ENCODE data around the gene PPP2R5C.
A peak's percentile ranks its signal among the peaks of the same experiment; 100 is the strongest.
"Not testable (repeated sequence)": the region's sequence is repeated elsewhere in the genome, so short reads cannot be mapped to it uniquely, and the experiment has no call there.

The PPP2R5C gene

GRCh38 chr14:101804373-101804772 is 42.9 kb downstream of the PPP2R5C start:
- POLR2A ChIA-PET, result interaction anchor here (0.6 kb wide), 1 partner anchor 501 kb away, joined by 3 read pairs; the partner anchor contains the start of gene MOK
- CTCF ChIA-PET, result interaction anchor here (1.1 kb wide), 1 partner anchor 292 kb away, joined by 3 read pairs; no protein-coding TSS in a partner anchor
- not testable (repeated sequence) for H3K27ac ChIP-seq (ENCODE audit: extremely low read depth, low read depth, low read length); H3K9me3 ChIP-seq (ENCODE audit: control insufficient read depth, insufficient read depth, low read depth, low read length); H3K36me3 ChIP-seq (ENCODE audit: control insufficient read depth in 2 of 2, insufficient read depth in 1 of 2, low read length in 2 of 2); H3K4me3 ChIP-seq (ENCODE audit: low read depth, low read length); H3K4me1 ChIP-seq (ENCODE audit: control insufficient read depth, insufficient read depth, low read length)
- peak; percentile 69 for TF ChIP-seq ZNF146 (tag by site-specific recombination; IDR thresholded peaks at IDR 0.05)

- H3K4me3 ChIP-seq (ENCODE audit: low read depth, low read length); POLR2A ChIA-PET; H3K27ac ChIP-seq (ENCODE audit: extremely low read depth, low read depth, low read length); H3K9me3 ChIP-seq (ENCODE audit: control insufficient read depth, insufficient read depth, low read depth, low read length); H3K36me3 ChIP-seq (ENCODE audit: control insufficient read depth in 2 of 2, insufficient read depth in 1 of 2, low read length in 2 of 2); H3K4me1 ChIP-seq (ENCODE audit: control insufficient read depth, insufficient read depth, low read length); CTCF ChIA-PET: not testable (repeated sequence)
- peak; percentile 75 for TF ChIP-seq ZNF580 (tag by site-specific recombination; IDR thresholded peaks at IDR 0.05)
- peak; percentile 95 for TF ChIP-seq ZNF146 (tag by site-specific recombination; IDR thresholded peaks at IDR 0.05)
These were observed 44.7 kb downstream of the PPP2R5C start for GRCh38 chr14:101806252-101806651.

DNA sequence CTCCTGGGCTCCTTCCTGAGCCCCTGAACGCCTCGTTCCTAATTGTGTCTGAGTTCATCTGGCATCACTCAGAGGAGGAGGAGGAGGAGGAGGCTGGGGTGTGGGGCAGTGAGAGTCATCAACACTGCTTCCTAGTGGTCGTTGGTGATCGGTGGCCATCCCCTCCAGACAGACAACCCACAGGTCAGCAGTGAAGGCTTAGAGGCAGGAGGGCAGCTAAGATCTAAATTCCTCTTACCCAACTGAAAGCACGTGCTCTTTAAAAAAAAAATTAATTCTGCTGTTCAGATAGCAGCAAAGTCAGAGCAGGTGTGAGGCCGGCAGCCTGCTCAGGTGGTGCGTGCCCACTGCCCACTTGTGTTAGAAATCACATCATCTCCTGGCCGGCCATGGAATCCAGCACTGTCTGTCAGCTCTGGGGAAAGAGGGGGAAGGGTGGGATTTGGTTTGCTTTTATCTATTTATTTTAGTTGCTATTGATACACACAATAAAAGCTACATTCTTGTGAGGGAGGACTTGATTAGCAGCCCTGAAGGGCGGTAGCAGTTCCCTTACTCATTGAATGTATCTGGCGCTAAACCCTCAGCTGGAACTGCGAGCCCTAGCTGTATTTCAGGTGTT is 46.6 kb downstream of the PPP2R5C start:
- Histone ChIP-seq H3K27ac (ENCODE audit: extremely low read depth, low read depth, low read length) (peak overlapping the region; percentile 27; the same call in 1 of the 2 replicates), H3K4me3 (ENCODE audit: low read depth, low read length) (no peak overlapping the region; the same call in 1 of the 2 replicates), H3K36me3 (ENCODE audit: control insufficient read depth in 2 of 2, insufficient read depth in 1 of 2, low read length in 2 of 2) (no peaks in the 10 kb centered on the region), H3K9me3 (ENCODE audit: control insufficient read depth, insufficient read depth, low read depth, low read length) (no peaks in the 10 kb centered on the region), H3K4me1 (ENCODE audit: control insufficient read depth, insufficient read depth, low read length) (peaks cover 10% of the 10 kb centered on the region)
- ChIA-PET CTCF (interaction anchor here (0.7 to 4.4 kb wide), 6 partner anchors 37 to 743 kb away, joined by 3 to 21 read pairs (median 3); no protein-coding TSS in a partner anchor), POLR2A (interaction anchor here (0.9 to 2.2 kb wide), 3 partner anchors 19 to 48 kb away, joined by 4 to 8 read pairs (median 4); partner anchors contain the start of gene PPP2R5C)
- TF ChIP-seq ZNF561 (tag by site-specific recombination; IDR thresholded peaks at IDR 0.05; ENCODE audit: borderline replicate concordance), result 0 out of 2 replicates have a peak, but pooled peaks have one; percentile 8
- TF ChIP-seq ZFHX2 (tag by site-specific recombination; conservative IDR thresholded peaks at IDR 0.05), result peak; percentile 73
- peak; percentile 16; the same call in 1 of the 2 replicates for TF ChIP-seq ZNF362 (tag by site-specific recombination; IDR thresholded peaks at IDR 0.05)
- TF ChIP-seq ZBTB20 (tag by site-specific recombination; IDR thresholded peaks at IDR 0.05), result 0 out of 2 replicates have a peak, but pooled peaks have one; percentile 45
- TF ChIP-seq ZXDB (tag by site-specific recombination; IDR thresholded peaks at IDR 0.05), result 0 out of 2 replicates have a peak, but pooled peaks have one; percentile 25
- no peak for TF ChIP-seq ZNF23 (tag by site-specific recombination; IDR thresholded peaks at IDR 0.05; ENCODE audit: borderline replicate concordance)
- TF ChIP-seq EGR2 (tag by site-specific recombination; IDR thresholded peaks at IDR 0.05; ENCODE audit: low read depth), result peak; percentile 85
- TF ChIP-seq ZFP69B (tag by site-specific recombination; IDR thresholded peaks at IDR 0.05), result no peak
- 0 out of 2 replicates have a peak, but pooled peaks have one; percentile 16 for TF ChIP-seq GLIS2 (tag by site-specific recombination; IDR thresholded peaks at IDR 0.05)
- TF ChIP-seq, protein P1, sequence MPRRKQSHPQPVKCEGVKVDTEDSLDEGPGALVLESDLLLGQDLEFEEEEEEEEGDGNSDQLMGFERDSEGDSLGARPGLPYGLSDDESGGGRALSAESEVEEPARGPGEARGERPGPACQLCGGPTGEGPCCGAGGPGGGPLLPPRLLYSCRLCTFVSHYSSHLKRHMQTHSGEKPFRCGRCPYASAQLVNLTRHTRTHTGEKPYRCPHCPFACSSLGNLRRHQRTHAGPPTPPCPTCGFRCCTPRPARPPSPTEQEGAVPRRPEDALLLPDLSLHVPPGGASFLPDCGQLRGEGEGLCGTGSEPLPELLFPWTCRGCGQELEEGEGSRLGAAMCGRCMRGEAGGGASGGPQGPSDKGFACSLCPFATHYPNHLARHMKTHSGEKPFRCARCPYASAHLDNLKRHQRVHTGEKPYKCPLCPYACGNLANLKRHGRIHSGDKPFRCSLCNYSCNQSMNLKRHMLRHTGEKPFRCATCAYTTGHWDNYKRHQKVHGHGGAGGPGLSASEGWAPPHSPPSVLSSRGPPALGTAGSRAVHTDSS (tag by site-specific recombination; IDR thresholded peaks at IDR 0.05), result peak; percentile 80
- TF ChIP-seq ZNF341 (tag by site-specific recombination; IDR thresholded peaks at IDR 0.05; ENCODE audit: low read depth), result no peak
- TF ChIP-seq CTCF (tag by site-specific recombination; IDR thresholded peaks at IDR 0.05), result peak; percentile 73; the same call in 1 of the 2 replicates
- peak; percentile 68 for TF ChIP-seq ZEB2 (tag by site-specific recombination; IDR thresholded peaks at IDR 0.05)
- no peak for TF ChIP-seq SP7 (tag by site-specific recombination; IDR thresholded peaks at IDR 0.05)
- no peak for TF ChIP-seq ZNF223 (tag by site-specific recombination; IDR thresholded peaks at IDR 0.05)
- no peak; the same call in 1 of the 2 replicates for TF ChIP-seq ZNF24 (tag by site-specific recombination; IDR thresholded peaks at IDR 0.05)
- peak; percentile 93 for TF ChIP-seq ZBTB17 (tag by site-specific recombination; IDR thresholded peaks at IDR 0.05)
- TF ChIP-seq, protein P2, sequence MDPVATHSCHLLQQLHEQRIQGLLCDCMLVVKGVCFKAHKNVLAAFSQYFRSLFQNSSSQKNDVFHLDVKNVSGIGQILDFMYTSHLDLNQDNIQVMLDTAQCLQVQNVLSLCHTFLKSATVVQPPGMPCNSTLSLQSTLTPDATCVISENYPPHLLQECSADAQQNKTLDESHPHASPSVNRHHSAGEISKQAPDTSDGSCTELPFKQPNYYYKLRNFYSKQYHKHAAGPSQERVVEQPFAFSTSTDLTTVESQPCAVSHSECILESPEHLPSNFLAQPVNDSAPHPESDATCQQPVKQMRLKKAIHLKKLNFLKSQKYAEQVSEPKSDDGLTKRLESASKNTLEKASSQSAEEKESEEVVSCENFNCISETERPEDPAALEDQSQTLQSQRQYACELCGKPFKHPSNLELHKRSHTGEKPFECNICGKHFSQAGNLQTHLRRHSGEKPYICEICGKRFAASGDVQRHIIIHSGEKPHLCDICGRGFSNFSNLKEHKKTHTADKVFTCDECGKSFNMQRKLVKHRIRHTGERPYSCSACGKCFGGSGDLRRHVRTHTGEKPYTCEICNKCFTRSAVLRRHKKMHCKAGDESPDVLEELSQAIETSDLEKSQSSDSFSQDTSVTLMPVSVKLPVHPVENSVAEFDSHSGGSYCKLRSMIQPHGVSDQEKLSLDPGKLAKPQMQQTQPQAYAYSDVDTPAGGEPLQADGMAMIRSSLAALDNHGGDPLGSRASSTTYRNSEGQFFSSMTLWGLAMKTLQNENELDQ (tag by site-specific recombination; IDR thresholded peaks at IDR 0.05; ENCODE audit: low read depth), result no peak
- peak; percentile 74 for TF ChIP-seq ZBTB48 (tag by site-specific recombination; IDR thresholded peaks at IDR 0.05)
- TF ChIP-seq ZNF626 (tag by site-specific recombination; IDR thresholded peaks at IDR 0.05), result no peak

Measured in HEK293 (cell line).